ENCODE data around the gene ABHD17B.

- no peak for TF ChIP-seq CTCF (IDR thresholded peaks at IDR 0.05)
- no peak for TF ChIP-seq POLR2A (IDR thresholded peaks at IDR 0.05)
- no peak for TF ChIP-seq POLR2AphosphoS5 (IDR thresholded peaks at IDR 0.05; ENCODE audit: insufficient read depth in 1 of 2, low read depth in 1 of 2)
Measured at GRCh38 chr9:71891557-71892189, 19.3 kb downstream of the ABHD17B start.
